HepG2 (cell line): ENCODE results near the gene OPN3. TPM values are rescaled to one million over a fixed set of nuclear protein-coding genes. Genes with fewer than 3 reads are reported as not detected.
A peak's percentile ranks its signal among the peaks of the same experiment; 100 is the strongest.

Experiments used
- ETV5 ChIP-seq: IDR thresholded peaks from 2 replicates; pipeline ENCODE4 v1.6.1; 2018; ENCODE audit warnings: missing biosample characterization, missing genetic modification reagents, inconsistent platforms, borderline replicate concordance
- HHEX ChIP-seq: IDR thresholded peaks from 2 replicates; pipeline ENCODE4 v1.6.1; 2016; ENCODE audit warnings: control low read depth
- HMGXB3 ChIP-seq: sonication (generic); formaldehyde crosslinking; IDR thresholded peaks from 2 replicates; pipeline ENCODE4 v1.4.0; 2020; ENCODE audit warnings: missing genetic modification reagents, borderline replicate concordance
- HNRNPK ChIP-seq: fragments of 200-400 bp; formaldehyde crosslinking; IDR thresholded peaks from 2 replicates; pipeline ENCODE4 v1.6.1; 2018; ENCODE audit warnings: low read length, low read depth, moderate library complexity, mild to moderate bottlenecking; ENCODE audit not compliant: poor library complexity, severe bottlenecking
- IKZF1 ChIP-seq: fragments of 450-650 bp; IDR thresholded peaks from 2 replicates; pipeline ENCODE4 v1.7.1; 2016
- JDP2 ChIP-seq: sonication (generic); formaldehyde crosslinking; IDR thresholded peaks from 2 replicates; pipeline ENCODE4 v1.8.1; 2022; ENCODE audit warnings: missing genetic modification reagents, borderline replicate concordance
- KLF16 ChIP-seq, 2 experiments: sonication (generic) in 1 of 2; formaldehyde crosslinking in 1 of 2; IDR thresholded peaks; 2 replicates each; pipeline versions ENCODE4 v1.6.1 to v1.8.0; 2016 to 2023; ENCODE audit warnings: missing genetic modification reagents in 2 of 2, missing compliant biosample characterization in 1 of 2
- KMT2A ChIP-seq: sonication (generic); formaldehyde crosslinking; IDR thresholded peaks from 2 replicates; pipeline ENCODE4 v1.4.0; 2020; ENCODE audit warnings: missing genetic modification reagents
- MEF2D ChIP-seq: sonication (generic); formaldehyde crosslinking; IDR thresholded peaks from 2 replicates; pipeline ENCODE4 v1.5.1; 2020; ENCODE audit warnings: mild to moderate bottlenecking, missing genetic modification reagents
- SKI ChIP-seq: fragments of 450-650 bp; IDR thresholded peaks from one replicate; pipeline ENCODE4 v1.6.1; 2018; ENCODE audit warnings: mild to moderate bottlenecking; ENCODE audit not compliant: partially characterized antibody
- ZGPAT ChIP-seq: IDR thresholded peaks from 2 replicates; pipeline ENCODE4 v1.6.1; 2016; ENCODE audit warnings: mild to moderate bottlenecking
- ZNF274 ChIP-seq: sonication (generic); formaldehyde crosslinking; IDR thresholded peaks from 2 replicates; pipeline ENCODE4 v1.5.1; 2020; ENCODE audit warnings: mild to moderate bottlenecking, missing genetic modification reagents
- ZNF605 ChIP-seq: sonication (generic); formaldehyde crosslinking; IDR thresholded peaks from 2 replicates; pipeline ENCODE4 v1.8.0; 2022; ENCODE audit warnings: mild to moderate bottlenecking, missing genetic modification reagents
- ZNF674 ChIP-seq: sonication (generic); formaldehyde crosslinking; IDR thresholded peaks from 2 replicates; pipeline ENCODE4 v1.5.0; 2020; ENCODE audit warnings: low read depth, mild to moderate bottlenecking, missing genetic modification reagents
- ZNF746 ChIP-seq: sonication (generic); formaldehyde crosslinking; IDR thresholded peaks from 2 replicates; pipeline ENCODE4 v1.8.0; 2022; ENCODE audit warnings: mild to moderate bottlenecking, missing genetic modification reagents
- polyA plus RNA-seq, 8 experiments: library from polyadenylated mRNA; depleted of rRNA in 3 of 8; stranded (reverse) in 7 of 8; unstranded in 1 of 8; fragments of >200 nt; fragmentation: Illumina TruSeq in 4 of 8; extraction: Trizol in 4 of 8; gene quantifications; 2 replicates each; pipeline versions ENCODE4 v1.2.1 to v1.2.3, GENCODE V29; 2011 to 2016; ENCODE audit warnings: low read depth in 4 of 8, missing spikeins in 1 of 8, mixed read lengths in 1 of 8; ENCODE audit not compliant: insufficient read depth in 1 of 8
- total RNA-seq, 5 experiments: library from RNA; depleted of rRNA; stranded (reverse); fragments of >200 nt; fragmentation: Illumina TruSeq; extraction: Trizol; gene quantifications; 2 replicates each; pipeline ENCODE4 v1.2.3, GENCODE V29; 2016; ENCODE audit warnings: low read depth in 1 of 5
- TF ChIP-seq, protein P1 (sequence below): sonication (generic); formaldehyde crosslinking; IDR thresholded peaks from 2 replicates; pipeline ENCODE4 v1.5.0; 2020; ENCODE audit warnings: missing genetic modification reagents
- TF ChIP-seq, protein P2 (sequence below): sonication (generic); formaldehyde crosslinking; IDR thresholded peaks from 2 replicates; pipeline ENCODE4 v1.4.0; 2020; ENCODE audit warnings: missing genetic modification reagents, borderline replicate concordance

Gene OPN3
- total and polyA plus RNA-seq, 2 of the 13 experiments (the other 11 are each of a cell fraction or from before 2014, with no cell fraction given) = 17.4 to 23.0 TPM

DNA sequence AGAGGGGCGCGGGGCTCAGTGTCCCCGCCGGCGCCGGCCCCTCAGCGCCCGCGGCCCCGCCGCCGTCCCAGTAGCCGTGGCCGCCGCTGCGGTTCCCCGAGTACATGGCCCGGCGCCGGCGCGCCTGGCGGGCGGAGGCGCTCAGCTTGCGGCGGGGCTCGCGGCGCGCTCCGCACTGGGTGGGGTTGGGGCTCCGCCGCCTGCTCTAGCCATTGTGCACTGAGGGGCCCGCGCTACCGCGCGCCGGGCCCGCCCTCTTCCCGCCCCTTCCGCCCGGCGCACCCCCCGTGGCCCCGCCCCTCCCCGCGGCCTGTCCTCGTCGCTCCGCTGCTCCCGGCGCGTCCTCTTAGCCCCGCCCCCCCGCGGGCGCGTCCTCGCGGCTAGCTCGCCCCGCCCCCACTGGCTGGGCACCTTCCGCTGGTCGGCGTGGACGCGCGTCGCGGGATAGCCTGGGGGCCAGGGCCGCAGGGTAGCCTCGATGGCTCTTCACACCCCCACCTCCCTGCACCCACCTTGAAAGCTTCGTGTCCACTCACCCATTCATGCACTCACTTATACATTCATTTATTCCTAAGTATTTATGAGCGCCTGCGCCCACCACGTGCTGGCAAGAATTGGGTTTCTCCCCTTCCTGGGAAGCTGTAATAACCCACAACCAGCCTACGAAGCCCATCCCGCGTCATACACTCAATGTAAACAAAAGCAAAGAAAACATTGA is at the start of gene OPN3, which contains the start of gene CHML (continued):
- TF ChIP-seq, protein P1, sequence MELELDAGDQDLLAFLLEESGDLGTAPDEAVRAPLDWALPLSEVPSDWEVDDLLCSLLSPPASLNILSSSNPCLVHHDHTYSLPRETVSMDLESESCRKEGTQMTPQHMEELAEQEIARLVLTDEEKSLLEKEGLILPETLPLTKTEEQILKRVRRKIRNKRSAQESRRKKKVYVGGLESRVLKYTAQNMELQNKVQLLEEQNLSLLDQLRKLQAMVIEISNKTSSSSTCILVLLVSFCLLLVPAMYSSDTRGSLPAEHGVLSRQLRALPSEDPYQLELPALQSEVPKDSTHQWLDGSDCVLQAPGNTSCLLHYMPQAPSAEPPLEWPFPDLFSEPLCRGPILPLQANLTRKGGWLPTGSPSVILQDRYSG (CRISPR knock-in tag) = no peak
- peak; percentile 64 for TF ChIP-seq ETV5 (CRISPR knock-in tag)
- TF ChIP-seq JDP2 (CRISPR knock-in tag) = no peak
- TF ChIP-seq ZNF674 (CRISPR knock-in tag) = no peak
- 0 out of 4 replicates have a peak, but pooled peaks of 1 of the 2 experiments have one; percentile 8 for TF ChIP-seq KLF16 (CRISPR knock-in tag; IDR thresholded peaks at IDR 0.05)
- TF ChIP-seq HMGXB3 (CRISPR knock-in tag) = no peak
- TF ChIP-seq HNRNPK = no peak
- peak; percentile 62; the same call in 1 of the 2 replicates for TF ChIP-seq ZGPAT (CRISPR knock-in tag)
- no peak for TF ChIP-seq MEF2D (CRISPR knock-in tag)
- no peak for TF ChIP-seq SKI
- TF ChIP-seq KMT2A (CRISPR knock-in tag) = no peak
- TF ChIP-seq HHEX (CRISPR knock-in tag) = no peak
- no peak for TF ChIP-seq IKZF1
- no peak for TF ChIP-seq ZNF605
- TF ChIP-seq ZNF274 = no peak
- no peak; the same call in 1 of the 2 replicates for TF ChIP-seq ZNF746 (CRISPR knock-in tag)
- TF ChIP-seq, protein P2, sequence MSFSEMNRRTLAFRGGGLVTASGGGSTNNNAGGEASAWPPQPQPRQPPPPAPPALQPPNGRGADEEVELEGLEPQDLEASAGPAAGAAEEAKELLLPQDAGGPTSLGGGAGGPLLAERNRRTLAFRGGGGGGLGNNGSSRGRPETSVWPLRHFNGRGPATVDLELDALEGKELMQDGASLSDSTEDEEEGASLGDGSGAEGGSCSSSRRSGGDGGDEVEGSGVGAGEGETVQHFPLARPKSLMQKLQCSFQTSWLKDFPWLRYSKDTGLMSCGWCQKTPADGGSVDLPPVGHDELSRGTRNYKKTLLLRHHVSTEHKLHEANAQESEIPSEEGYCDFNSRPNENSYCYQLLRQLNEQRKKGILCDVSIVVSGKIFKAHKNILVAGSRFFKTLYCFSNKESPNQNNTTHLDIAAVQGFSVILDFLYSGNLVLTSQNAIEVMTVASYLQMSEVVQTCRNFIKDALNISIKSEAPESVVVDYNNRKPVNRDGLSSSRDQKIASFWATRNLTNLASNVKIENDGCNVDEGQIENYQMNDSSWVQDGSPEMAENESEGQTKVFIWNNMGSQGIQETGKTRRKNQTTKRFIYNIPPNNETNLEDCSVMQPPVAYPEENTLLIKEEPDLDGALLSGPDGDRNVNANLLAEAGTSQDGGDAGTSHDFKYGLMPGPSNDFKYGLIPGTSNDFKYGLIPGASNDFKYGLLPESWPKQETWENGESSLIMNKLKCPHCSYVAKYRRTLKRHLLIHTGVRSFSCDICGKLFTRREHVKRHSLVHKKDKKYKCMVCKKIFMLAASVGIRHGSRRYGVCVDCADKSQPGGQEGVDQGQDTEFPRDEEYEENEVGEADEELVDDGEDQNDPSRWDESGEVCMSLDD = peak; percentile 37; the same call in 1 of the 2 replicates
